Activated CD4-positive, alpha-beta T cell treated with anti-CD3 and anti-CD28 coated beads, Interleukin-2, amount 50 U/mL, for 4 hours (primary cell): Measurements from ENCODE around the gene KCTD2.

Source experiments
- DNase-seq, 2 experiments: peaks; one replicate each; pipeline ENCODE4 v3.0.0-alpha.2; 2020

Gene KCTD2

GRCh38 chr17:75078284-75079022 lies 31.4 kb downstream of the KCTD2 start:
- DNase-seq, result no peak

DNA sequence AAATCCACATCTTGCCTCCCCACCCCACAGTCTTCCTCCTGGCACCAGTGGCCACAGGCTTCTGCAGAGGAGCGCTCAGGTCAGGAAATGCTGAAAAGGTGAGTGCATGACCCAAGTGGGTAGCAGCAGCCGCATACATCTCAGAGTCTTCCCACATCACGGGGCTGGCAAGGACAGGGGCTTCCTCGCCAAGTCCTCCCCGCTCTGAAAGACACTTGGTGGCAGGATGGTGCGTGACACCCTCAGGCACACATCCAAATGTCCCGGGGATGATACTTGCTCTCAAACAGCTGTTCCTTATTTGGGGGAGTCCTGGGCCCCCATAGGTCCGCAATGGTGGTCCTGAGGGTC lies 32.0 kb downstream of the KCTD2 start:
- no peak for DNase-seq

DNA sequence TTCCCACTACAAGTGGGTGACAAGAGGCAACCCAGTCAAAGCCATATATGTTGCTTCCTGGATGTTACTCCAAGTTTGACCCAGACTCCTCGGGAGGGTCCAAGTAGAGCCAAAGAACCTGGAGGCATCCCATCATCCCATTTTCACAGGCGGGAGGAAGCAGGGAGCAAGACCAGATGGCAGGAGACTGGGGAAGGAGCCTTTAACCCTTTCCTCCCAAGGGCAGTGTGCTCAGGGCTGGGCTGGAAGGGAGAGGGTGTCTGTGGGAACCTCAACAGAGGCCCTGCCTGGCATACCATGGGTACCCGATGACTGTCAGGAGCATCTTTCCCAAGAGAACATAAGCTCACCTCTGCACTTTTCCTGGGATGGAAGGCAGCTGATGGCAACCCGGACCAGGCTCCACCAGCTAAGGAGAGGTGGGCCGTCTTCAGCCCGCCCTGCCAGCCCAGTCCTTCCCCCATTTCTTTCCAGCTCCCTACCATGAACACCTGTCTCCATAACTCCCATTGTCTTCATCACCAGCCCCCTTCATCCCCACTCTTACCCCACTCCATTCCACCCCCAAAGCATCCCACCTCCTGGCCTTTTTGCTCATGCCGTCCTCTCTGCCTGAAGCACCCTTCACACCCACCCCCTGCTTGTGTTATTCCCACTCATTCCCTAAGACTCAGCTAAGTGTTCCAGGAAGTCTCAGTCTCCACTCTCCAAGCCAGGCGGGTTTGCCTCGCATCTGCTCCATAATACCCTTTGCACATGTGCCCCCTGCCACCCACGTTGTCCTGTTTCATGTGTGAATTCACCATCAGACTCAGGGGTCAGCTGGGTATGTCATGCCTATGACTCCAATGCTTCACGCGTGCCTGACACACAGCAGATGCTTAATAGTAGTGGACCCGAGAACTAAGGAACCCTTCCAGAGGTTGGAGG lies 34.9 kb downstream of the KCTD2 start:
- no peak for DNase-seq

GRCh38 chr17:75082683-75083082 lies 35.7 kb downstream of the KCTD2 start:
- DNase-seq, result no peak

DNA sequence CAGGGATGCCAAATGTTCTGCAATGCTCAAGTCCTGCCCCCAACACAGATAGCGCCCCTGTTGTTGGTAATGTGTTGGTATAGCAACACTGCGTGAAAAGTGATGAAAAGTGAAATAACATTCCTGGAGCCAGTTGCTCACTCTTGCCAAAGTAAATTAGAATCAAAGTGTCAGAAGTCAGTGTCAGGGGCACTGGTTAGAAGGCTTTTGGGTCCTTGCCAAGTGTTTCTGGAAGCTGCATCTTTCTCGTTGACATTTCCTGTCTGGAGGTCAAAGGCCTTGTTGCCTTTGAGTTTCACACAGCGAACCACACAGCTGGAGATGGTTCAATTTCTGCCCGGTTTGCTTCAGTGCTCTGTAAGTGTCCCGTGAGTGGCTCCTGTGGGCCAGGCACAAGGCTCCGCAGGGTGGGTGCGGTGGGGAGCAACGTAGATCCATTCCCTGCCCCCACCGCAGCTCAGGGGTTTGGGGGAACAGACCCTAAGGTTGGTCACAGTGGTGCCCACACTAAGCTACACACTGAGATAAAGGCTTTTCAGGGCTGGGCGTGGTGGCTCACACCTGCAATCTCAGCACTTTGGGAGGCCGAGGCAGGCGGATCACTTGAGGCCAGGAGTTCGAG lies 37.1 kb downstream of the KCTD2 start:
- no peak for DNase-seq

DNA sequence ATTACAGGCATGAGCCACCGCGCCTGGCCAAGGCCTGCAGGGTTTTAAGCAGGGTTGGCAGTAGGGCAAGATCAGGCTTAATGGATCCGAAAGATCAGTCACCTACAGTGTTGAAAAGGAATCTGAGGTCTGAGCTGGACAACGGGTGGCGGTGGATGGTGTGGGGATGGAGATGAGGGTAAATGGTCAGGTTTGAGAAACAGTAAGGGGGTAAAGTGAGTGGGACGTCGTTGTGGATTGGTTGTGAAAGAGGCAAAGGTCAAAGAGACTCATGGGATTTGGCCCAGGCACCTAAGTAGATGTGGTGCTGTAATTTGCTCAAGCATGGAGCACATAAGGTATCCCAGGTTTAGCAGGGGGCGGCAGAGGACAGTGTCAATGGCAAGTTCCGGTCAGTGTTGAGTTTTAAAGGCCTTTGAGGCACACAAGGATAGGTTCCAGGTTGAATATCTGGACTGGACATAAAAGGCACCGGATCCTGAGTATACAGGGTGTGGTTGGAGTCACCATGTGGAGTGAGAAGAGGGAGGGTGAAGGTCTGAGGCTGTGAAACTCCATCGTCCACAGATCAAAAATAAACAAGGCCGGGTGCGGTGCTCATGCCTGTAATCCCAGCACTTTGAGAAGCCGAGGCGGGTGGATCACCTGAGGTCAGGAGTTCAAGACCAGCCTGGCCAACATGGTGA lies 39.6 kb downstream of the KCTD2 start:
- DNase-seq, result no peak

DNA sequence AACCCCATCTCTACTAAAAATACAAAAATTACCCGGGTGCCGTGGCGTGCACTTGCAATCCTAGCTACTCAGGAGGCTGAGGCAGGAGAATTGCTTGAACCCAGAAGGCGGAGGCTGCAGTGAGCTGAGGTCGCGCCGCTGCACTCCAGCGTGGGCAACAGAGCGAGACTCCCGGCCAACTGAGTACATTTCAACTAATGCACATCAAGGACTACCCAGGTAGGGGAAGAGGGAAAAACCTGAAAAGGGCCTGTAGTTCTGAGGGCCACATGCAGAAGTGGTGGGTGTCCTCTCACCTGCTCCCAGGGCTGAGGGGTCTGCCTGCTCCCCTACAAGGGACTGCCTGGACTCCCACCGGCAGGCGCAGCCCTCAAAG lies 40.1 kb downstream of the KCTD2 start:
- no peak for DNase-seq

DNA sequence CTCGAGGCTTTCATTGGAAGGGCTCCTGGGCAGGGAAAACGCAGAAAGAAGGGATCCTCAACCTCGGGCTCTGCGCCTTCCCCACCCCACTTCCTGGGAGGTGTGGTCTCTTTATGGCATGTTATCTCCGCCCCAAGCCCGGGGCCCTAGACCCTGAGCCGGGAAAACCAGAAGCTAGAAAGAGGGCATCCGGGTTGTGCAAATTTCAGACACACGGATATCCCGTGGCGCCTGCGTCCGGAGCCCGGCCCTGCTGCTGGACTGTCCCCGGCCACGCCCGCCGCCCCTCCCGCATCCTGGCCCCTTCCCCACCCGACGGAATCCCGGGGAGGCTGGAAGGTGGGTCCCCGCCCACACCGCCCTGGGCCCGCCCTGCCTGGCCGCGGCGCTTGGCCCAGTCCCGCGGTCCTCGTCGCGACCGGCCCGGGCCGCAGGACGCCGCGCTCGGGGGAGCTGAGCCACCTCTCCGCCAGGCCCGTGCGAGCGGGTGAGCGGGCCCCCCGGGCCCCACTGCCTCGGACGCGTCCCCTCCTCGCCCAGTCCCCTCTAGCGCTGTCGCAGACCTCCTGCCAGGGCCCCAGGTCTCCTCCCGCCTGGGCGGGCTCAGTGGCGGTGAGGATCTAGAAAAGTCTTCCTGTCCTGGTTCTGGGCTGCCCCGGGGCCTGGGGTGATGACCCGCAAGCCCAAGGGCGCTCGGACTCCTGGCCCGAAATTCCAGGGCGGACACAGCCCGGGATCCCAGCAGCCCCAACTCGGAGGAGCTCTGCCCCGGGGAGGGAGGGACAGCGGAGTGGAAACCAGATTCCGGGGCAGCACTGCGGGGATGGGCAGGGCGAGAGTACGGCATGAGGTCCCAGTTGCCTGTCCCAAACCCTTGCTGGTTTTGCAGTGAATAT lies 40.8 kb downstream of the KCTD2 start, which contains the start of gene SLC16A5:
Gene SLC16A5 (plus strand): TSS at position 397 of the 896 bp plus-strand sequence. CDS start 5,683 bp downstream, outside the sequence.
- peak in 1 of 2 experiments; percentile 17 for DNase-seq

GRCh38 chr17:75088465-75089417 lies 41.7 kb downstream of the KCTD2 start:
- DNase-seq, result no peak

DNA sequence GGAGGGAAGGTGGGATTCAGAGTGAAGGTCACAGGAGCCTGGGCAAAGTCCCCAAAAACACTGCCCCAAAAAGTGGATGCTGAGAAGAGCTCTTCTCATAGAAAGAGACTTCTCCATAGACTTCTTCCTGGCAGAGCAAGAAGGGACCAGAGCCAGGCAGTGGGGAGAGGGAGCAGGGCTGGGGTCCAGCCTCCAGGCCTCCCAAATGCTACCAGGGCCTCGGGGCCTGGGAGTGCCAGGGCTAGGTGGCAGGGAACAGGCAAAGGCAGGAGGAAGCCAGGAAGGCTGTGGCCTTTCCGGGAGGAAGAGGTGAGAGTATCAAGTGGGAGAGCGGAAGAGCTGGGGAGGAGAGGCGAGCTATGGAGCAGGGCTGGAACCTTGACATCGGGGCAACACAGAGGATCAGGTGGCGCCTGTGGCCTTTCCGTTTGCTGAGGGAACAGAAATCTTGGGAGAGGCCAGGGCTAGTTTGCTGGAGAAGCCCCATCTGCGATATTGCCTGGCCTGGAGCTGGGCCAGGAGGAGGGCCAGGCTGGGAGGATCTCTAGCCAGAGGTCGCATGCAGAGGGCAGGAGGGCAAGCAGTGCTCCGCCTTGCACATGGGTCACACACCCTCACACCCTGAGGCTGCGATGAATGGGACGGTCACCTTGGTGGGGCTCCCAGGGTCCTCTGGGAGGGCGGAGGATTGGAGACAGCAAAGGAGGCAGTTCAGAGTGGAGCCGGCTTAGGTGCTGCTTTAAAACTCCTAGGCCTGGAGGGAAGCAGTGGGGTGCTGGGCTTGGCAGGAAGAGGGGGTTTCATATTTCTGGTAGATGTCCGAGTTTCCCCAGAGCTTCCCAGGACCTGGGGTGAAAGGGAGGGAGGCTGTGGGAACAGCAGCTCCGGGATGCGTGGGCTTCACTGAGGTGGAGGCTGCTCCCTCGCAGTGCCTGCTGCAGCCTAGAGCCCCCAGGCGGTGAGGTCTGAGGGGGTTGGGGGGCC lies 44.1 kb downstream of the KCTD2 start:
- no peak for DNase-seq

DNA sequence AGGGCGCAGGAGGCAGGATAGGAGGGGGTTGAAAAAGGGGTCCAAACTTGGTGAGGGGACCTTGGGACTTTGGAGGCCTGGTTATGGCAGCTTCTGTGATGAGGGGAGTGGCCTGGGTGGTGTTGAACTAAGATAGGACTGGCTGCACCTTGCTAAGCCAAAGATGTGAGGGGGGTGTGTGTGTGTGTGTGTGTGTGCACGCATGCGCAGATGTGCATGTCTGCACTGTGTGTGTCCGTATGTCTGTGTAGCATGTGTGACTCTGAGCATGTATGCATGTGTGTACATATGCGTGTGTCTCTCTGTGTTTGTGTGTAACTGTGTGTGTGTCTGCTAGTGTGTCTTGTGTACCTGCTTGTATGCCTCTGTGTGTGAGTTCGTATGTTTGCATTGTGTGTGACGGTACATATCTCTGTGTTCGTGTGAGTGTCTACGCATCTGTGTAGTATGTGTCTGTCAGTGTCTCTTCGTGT lies 44.9 kb downstream of the KCTD2 start:
- DNase-seq, result no peak

DNA sequence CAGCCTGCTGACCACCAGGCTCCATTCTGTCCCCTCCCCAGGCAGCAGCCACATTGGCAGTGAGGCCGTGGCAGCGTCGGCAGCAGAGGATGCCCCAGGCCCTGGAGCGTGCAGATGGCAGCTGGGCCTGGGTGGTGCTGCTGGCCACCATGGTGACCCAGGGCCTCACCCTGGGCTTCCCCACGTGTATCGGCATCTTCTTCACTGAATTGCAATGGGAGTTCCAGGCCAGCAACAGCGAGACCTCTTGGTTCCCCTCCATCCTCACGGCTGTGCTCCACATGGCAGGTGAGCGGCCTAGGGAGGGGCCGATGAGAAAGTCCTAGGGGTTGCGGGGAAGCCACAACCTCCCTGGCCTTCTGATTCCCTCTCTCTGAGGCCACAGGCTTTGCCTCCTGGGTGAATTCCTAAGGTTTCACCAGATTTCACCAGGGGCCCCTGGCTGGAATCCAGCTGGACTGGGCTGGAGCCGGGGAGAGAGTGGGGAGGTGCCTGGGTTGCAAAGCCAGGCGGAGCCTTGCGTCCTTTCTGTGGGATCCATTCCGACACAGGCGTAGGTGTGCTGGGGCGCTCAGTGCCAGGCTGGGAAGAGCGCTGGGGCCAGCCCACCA lies 46.6 kb downstream of the KCTD2 start:
- no peak for DNase-seq

DNA sequence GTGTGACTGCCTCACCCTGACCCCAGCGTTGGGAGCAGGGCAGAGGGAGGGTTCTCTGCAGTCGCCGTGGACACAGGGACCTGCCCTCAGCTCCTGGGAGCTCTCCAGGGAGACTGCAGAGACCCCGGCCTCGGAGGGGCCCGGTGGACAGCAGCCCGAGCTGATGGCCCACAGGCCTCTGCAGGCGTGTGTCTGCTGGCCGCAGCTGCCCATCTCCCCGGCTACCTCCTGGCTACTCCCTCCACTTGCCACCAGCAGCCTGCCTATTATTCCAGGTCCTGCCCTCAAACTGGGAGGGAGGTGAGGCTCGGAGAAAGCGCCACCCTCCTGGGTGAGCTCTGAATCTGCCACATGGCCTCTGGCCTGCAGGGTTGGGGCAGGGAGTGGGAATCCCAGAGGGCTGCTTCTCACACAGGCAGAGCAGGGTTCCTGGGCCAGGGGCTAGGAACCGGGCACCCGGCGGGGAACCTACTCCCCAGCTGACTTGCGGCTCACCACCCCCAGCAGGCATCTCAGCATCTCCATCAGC lies 47.9 kb downstream of the KCTD2 start:
- no peak for DNase-seq

DNA sequence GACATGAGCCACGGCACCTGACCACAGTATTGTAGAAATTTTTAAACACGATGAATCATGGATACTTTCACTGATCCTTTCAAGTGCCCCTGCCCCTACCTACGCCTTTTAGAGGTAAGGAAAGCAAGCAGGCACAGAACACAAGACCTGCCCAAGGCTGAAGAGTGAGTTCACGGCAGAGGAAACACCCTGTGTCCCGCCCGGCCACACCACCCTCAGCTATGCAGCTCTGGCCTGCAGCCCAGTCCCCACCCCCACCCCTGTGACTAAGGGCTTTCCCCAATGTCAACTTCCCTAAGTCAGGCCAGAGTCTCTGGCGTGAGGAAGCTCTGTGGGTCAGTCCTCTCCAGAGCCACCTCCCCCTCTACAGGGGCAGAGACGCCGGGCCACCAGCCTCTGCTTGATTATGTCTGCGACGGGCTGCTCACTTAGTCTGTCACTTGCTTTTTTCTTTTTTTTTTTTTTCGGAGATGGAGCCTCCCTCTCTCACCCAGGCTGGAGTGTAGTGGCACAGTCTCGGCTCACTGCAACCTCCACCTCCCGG lies 49.1 kb downstream of the KCTD2 start:
- no peak for DNase-seq

DNA sequence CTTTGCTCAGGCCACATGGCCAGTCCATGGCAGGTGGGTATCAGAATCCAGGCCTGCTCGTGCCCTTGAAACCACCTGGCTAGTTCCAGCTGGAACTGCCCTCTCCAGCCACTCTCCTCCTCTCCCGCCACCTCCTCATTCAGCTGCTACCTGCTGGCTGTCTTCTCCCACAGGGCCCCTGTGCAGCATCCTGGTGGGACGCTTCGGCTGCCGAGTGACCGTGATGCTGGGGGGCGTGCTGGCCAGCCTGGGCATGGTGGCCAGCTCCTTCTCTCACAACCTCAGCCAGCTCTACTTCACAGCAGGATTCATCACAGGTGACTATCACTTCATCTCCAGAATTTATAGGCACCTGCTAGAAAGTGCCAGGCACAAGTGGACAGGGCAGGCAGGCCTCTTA lies 50.8 kb downstream of the KCTD2 start:
- DNase-seq, result no peak

DNA sequence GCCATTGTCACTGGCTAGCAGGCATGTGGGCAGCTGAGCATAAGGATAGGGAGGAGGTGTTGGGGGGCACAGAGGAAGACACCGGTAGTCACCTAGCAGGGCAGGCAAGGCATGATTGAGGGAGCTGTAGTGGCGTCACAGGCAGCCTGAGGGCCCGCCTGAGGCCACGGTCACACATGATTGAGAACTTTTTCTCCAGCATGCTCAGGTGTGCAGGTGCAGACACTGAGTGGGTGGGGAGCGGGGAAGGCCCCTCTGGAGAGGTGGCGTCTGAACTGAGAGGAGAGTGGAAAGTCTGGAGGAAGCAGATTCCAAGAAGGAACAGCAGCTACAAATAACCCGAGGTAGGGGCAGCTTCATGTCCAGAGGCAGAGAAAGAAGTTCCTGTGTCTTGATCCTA lies 51.8 kb downstream of the KCTD2 start:
- DNase-seq, result no peak

- DNase-seq, result no peak
These were observed 53.0 kb downstream of the KCTD2 start for GRCh38 chr17:75099881-75100595.

DNA sequence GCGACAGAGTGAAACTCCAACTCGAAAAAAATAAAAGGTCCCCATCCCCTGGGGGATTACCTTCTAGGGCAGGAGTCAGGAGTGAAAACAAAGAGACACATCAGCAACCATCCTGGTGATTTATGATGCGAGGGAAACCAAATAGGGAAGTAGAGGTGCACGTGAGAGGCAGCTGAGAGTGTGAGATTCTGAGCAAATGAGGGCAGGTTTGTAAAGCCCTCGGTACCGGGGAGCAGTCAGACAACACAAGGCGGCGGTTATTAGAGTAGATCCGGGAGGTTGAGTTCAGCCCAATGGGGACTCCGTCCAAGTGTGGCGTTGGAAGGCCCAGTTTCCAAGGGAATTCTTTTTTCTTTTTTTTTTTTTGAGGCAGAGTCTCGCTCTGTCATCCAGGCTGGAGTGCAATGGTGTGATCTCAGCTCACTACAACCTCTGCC lies 55.4 kb downstream of the KCTD2 start:
- DNase-seq, result no peak
